Right forelimb (tissue), 1 donor: ENCODE measurements around the gene CCL25.
A peak's percentile ranks its signal among the peaks of the same experiment; 100 is the strongest.

Experiments
- DNase-seq: peaks from one replicate; pipeline ENCODE4 v3.0.0-alpha.2; 2018

The CCL25 gene

DNA sequence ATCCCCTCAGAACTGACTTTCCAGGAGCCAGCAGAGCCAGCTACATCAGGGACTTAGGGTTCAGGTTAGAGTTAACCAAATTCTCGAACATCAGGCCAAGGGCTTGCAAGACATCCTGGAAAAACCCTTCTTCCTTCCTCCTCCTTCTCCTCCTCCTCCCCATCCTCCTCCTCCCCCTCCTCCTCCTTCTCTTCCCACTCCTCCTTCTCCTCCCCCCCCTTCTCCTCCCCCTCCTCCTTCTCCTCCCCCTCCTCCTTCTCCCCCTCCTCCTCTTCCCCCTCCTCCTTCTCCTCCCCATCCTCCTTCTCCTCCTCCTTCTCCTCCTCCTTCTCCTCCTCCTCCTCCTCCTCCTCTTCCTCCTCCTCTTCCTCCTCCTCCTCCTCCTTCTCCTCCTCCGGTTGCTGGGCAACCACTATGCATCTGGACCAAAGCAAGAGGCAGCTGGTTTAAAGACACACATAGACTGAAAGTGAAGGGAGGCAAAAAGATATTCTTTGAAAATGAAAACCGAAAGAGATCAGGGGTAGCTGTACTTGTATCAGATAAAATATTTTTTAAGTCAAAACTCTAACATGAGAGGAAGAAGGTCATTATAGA lies 5.9 kb upstream of the CCL25 start:
- DNase-seq, result no peak

DNA sequence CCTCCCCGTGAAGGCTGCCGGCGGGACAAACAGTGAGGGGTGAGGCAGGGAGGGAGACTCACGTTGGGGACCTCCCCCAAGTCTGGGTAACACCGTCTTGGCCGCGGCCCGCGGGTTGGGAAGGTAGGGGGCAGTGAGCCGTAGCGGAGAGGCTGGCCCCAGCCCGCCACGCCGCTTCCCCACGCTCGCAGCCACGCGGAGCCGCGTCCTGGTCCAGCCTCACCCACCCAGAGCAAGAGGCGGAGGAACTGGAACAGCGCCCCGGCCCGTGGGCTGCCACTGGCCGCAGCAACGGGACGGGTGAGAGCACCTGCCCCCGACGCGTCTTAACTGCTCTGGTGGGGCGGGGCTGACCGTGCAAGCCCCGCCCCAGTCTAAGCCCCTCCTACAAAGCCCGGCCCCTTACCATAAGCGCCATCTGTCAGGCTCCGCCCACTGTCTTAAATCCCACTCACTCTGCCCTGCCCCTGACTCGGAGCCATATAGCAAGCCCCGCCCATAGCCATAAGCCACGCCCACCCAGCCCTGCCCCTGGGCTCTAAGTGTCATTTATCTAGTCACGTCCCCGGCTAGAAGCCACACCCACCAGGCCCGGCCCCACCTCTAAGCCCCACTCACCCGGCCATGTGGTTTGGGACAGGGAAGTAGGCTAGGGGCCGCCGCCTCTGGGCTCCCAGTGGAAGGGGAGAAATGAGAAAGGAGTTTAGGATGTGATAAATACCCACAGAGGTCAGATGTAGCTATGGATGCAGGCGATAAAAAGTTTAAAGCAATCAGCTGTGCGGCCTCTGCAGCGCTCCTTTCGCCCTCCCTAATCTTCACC lies 2.1 kb upstream of the CCL25 start:
- DNase-seq, result peak; percentile 84

DNA sequence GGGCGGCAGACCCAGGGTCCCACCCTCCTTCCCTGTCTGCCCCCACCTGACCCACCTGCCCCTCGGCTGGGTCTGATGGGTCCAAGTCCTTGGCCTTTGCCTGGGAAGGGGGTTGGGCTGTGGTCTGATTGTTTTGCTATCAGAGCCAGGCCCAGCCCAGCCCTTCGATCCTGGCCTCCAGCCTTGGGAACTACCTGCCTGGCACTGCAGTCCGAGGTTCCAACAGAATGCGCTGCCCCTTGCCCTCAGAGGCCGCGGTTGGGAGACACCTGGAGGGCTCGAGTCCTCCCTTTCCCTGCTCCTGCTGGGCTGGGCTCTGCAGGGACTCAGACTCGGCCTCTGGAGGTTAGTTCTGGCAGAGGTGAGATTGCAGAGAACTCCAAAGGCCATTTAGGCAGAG lies 1.6 kb downstream of the CCL25 start:
- no peak for DNase-seq

DNA sequence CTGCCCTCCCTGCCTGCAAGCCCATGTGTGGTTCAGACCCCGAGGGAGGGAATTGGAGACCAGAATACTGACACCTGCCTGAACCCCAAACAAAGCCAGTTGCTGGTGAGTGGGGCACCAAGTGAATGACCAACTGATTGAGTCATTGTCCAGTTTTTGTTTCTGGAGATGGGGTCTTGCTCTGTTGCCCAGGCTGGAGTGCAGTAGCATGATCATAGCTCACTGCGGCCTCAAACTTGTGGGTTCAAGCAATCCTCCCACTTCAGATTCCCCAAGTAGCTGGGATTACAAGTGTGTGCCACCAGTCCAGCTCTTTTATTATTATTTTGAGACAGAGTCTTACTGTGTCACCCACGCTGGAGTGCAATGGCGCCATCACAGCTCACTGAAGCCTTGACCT lies 4.0 kb downstream of the CCL25 start:
- no peak for DNase-seq

DNA sequence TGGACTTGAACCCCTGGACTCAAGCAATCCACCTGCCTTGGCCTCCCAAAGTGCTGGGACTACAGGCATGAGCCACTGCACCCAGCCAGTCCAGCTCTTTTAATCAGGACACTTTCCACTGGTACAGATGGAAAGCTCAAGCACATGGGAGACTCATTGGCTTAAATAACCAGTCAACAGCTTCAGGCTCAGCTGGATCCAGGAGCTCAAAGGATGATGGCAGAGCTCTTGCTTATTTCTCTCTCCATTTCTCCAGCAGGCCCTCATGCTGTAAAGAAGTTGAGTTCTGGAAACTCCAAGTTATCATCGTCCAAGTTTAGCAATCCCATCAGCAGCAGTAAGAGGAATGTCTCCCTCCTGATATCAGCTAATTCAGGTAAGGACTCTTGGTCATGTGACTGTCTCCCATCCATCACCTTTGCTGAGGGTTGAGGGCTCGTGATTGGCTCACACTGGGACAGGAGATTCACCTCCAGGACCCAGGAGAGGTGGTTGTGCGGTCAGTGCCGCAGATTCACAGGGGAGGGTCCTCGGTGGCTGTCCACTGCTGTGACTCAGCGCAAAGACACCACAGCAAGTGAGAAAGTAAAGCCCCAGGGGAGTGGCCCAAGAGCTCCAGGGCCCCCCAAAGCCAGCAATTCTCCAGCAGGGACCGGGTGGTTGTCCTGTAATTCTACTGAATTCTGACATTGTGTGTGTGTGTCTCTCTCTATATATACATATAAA lies 5.1 kb downstream of the CCL25 start:
- DNase-seq, result no peak

DNA sequence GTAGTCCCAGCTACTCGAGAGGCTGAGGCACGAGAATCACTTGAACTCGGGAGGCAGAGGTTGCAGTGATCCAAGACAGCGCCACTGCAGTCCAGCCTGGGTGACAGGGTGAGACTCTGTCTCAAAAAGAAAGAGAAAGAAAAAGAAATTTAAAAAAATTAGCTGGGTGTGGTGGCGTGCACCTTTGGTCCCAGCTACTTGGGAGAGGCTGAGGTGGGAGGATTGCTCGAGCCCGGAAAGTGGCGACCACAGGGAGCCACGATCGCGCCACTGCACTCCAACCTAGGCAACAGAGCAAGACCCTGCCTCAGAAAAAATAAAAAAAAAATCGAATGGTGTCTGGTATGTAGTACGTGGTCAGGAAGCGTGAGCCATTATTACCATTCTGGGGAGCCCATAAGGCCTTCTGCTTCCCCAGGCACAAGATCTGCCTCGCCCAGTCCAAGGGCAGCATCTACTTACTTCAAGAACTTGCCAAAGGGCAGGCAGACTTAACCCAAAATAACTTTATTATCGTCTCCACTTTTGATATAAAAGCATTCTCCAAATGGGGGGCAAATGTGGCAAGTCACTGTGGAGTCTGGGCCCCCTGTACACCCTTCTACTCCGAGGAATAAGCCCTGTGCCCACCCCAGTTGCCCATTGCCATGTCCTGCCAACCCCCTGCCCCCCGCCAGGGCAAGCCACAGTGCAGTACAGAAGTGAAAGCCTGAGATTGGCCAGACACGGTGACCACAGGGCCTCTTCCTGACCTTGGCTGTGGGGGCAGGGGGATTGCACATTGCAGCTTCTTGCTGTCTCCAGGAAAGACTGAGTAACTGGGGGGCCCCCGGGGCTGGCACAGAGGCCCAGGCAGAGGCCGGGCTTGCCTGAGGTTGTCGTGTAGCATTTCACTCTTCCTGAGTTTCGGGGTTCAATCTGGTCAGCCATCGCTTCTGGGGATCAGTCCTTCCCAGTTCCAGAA lies 12.6 kb downstream of the CCL25 start:
- no peak for DNase-seq

DNA sequence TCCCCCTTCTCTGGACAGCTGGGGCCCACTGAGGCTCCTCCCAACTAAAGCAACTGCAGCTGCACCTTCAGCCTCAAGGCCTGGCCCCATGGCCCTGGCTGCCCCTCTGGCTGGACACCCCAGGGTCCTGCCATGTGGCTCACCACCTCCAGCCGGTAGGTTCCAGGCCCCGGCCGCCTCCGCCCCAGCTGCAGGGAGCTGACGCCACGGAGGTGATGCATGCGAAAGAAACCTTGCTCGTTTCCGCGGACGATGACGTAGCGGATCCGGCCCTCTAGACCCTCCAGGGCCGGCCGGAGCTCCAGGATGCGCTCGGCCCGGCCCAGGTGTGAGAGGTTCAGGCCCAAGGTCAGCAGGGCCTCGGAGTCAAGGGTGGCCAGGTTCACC lies 13.3 kb downstream of the CCL25 start:
- DNase-seq, result no peak

DNA sequence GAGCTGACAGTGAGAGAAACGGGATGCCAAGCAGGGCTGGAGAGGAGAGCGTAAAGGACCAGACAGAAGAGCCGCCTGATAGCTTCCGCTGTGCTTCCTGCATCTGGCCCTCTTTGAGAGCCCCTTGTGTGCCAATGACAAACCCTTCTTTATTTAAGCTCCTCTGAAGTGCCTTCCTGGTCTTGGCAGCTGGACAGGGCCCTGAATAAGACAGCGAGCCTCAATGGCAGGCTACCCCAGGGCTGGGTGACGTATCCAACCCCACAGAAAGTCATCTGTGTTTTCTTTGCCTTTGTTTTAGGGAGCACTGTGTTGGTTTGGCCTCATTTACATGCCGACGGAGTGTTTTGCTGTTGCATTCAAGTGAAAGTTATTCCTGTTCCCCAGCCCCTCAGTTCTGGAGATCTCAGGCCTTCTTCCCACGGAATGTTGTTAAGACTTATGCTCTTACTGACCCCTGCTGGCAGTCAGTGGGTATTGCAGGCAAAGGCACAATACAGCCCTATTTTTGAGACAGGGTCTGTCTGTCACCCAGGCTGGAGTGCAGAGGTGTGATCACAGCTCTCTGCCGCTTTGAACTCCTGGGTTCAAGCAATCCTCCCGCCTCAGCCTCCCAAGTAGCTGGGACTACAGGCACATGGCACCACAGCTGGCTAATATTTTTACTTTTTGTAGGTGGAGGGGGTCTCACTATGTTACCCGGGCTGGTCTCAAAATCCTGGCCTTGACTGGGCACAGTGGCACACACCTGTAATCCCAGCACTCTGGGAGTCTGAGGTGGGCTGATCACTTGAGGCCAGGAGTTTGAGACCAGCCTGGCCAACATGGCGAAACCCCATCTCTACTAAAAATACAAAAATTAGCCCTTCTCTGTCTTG lies 16.8 kb downstream of the CCL25 start:
- DNase-seq, result no peak

DNA sequence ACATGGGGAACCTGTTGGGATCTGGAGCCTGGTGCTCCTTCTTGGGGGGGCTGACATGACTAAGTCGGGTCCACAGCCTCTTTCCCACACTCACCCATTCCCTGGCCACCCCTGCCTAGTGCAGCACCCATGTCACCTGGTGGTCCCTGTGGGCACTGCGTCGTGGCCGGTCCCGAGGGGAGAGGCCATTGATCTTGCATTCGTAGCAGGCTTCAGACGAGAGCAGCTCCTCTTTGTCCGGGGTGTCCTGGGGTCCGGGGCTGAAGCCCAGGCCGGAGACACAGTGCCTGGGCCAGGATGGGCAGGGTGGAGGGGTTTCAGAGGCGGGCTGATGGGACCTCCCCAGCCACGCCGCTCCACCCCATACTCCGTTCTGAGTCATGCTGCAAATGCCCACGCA lies 19.4 kb downstream of the CCL25 start:
- no peak for DNase-seq

DNA sequence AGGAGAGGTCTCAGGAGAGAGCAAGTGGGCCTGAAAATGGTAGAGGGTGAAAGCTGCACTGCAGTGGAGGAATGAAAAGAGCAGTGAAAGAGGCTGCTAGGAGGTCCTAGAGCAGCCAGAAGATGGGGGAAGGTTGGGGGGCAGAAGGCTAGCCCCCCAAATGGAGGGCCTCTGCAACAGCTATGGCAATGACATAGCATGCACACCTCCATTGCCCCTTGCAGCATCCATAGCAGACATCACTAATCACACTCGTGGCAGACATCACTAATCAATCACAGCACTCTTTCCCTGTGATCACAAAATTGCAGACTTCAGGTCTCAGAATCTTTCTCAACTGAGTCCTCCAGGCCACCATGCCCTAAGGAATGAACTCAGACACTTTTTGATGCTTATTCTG lies 21.9 kb downstream of the CCL25 start:
- DNase-seq, result no peak

DNA sequence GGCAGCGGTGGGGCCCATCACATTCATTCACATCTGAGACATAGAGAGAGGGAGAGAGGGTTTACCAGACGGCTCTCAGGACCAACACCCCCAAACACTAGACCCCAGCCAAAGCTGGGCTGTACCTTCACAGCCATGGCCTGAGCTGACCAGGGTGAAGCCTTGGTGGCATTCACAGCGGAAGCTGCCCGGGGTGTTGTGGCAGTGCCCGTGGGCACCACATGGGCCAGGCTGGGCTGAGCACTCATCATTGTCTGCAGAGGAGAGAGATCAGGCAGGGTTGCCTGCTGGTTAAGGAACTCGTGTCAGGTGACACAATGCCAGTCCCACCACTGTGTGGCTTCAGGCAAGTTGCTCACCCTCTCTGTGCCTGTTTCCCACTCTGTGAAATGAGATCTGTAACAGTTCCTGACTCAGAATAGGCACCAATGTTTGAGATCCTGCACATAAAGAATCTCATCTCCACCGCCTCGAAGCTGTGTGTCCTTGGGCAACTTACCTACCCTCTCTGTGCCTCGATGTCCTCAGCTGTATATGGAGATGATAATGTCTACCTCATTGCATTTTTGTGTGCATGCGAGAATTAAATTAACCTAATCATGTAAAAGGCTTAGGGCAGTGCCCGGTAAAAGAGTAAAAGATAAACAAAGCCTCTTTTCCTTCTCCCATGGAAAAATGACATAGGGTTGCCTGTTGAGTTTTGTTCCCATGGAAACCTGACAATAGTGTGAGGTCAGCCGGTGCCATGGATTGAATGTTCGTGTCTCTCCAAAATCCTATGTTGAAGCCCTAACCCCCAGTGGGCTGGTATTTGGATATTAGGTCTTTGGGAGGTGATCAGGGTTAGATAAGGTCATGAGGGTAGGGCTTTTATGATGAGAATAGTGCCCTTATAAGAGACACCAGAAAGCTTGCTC lies 22.9 kb downstream of the CCL25 start:
- no peak for DNase-seq

DNA sequence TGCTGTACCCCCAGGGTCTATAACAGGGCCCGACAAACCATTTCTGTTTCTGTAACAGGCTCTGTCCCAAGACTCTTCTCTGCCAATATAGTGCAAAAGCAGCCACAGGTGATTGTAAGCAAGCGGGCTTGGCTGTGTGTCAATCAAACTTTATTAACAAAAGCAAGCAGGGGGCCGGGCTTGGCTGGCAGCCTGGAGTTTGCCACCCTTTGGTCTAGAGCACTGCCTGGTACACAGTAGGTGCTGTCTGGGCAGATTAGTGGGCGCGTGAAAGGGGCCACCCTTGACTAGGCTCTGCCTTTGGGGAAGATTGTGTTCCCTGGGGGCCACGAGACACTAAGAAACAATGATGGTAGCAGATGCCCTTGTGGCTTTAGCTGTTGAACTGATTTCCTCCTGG lies 27.4 kb downstream of the CCL25 start:
- no peak for DNase-seq

DNA sequence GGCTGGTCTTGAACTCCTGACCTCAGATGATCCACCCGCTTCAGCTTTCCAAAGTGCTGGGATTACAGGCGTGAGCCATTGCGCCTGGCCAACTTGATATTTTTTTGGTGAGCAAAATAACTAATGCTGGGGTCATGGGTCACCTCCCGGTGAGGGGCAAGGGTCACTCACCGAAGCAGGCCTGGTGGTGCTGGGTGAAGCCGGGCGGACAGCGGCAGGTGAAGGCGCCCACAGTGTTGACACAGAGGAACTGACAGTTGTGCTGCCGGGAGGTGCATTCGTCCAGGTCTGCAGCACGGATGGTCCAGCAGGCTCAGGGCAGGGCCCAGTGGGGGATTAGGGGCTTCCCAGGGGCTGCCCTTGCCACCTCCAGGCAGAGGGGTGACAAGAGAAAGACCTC lies 28.3 kb downstream of the CCL25 start:
- no peak for DNase-seq

DNA sequence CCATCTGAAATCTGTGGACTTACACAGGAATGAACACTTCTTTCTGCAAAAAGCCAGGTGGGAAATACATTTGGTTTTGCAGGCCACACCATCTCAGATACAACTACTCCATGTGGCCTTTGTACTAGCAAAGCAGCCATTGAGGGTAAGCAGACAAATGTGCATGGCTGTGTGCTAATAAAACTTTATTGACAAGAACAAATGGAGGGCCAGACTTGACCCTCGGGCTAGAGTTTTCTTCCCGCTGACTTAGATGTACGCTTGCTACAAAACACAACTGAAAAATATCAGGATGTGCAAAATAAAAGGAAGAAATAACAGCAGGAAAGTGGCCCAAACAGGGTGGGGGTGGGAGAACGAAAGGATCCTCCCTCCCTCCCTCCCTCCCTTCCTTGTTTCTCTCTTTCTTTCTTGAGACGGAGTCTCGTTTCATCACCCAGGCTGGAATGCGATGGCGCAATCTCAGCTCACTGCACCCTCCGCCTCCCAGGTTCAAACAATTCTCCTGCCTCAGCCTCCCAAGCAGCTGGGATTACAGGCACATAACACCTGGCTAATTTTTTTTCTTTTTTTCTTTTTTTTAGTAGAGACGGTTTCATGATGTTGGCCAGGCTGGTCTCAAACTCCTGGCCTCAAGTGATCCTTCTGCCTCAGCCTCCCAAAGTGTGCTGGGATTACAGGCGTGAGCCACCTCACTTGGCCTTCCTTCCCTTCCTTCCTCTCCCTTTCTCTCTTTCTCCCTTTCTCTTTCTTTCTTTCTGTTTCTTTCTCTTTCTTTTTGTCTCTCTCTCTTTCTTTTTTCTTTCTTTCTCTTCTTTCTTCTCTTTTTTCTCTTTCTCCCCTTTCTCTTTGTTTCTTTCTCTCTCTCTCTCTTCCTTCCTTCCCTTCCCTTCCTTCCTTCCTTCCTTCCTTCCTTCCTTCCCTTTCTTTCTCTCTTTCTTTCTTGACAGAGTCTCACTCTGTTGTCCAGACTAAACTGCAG lies 29.3 kb downstream of the CCL25 start:
- DNase-seq, result no peak

DNA sequence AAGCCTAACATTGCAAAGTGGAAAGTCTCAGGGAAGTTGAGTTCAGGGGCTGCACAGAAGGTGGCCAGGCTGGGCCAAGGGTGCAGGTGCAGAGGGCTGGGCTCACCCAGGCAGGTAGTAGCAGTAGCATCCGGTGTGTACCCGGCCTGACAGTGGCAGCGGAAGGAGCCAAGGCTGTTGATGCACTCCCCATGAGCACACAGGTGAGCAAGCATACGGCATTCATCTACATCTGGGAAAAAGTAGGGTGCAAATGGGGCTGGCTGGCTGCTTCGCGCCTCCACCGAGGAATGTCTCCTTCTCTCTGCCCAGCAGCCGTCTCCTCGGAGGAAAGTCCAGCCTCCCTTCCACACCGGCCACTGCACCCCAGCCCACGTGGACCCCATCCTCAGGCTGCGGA lies 30.6 kb downstream of the CCL25 start:
- DNase-seq, result no peak

DNA sequence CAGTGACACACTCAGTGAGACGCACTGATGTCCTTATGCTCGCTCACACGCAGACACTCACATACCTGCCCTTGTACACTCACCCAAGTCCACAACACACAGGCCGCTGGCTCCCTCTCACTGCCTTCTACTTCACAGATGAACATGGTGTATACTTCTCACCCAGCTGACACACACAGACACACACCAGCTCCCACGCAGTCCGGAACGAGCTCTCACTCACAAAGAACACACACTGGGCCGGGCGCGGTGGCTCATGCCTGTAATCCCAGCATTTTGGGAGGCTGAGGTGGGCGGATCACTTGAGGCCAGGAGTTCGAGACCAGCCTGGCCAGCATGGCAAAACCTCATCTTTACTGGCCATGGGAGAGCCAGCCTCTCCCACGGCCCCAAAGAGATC lies 31.6 kb downstream of the CCL25 start:
- no peak for DNase-seq

DNA sequence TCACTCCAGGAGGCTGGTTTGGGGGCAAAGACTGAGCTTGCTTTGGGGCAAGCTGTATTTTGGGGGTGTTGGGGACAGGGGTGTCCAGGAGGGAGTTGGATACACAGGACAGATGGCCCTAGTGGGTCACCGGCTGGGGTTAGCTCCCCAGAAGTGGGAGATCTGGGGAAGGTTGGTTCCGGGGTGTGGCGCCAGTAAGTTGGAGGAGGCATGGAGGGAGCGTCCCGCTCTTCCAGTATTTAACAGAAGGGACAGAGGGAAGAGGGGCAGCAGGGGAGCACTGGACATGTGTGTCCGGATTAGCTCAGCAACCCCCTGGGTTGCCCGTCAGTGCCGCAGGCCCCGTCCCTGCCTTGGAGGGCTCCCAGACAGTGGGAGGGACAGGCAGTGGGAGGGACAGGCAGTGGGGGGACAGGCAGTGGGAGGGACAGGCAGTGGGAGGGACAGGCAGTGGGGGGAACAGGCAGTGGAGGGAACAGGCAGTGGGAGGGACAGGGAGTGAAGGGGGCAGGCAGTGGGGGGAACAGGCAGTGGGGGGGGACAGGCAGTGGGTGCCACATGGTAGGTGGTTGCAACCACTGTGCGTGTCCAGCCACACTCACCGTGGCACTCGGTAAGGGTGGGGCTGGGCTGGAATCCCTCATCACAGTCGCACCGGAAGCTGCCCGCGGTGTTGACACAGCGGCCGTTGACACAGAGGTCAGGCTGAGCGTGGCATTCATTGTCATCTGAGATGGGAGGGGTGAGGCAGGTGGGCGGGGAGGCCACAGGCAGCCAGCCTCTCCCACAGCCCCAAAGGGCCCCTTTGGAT lies 33.2 kb downstream of the CCL25 start:
- no peak for DNase-seq

DNA sequence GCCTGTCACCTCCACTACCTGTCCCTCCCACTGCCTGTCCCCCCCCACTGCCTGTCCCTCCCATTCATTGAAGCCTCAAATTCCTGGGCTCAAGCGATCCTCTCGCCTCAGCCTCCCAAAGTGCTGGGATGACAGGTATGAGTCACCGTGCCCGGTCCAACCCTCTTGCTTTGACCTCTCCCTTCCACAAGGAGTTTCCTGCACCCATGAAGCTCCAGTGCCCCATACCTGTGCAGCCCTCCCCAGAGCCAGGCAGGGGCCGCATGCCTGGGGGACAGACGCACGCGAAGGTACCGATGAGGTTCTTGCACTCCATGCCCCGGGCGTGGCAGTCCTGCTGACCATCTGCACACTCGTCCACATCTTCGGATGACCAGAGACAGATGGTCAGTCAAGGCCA lies 34.3 kb downstream of the CCL25 start:
- no peak for DNase-seq

DNA sequence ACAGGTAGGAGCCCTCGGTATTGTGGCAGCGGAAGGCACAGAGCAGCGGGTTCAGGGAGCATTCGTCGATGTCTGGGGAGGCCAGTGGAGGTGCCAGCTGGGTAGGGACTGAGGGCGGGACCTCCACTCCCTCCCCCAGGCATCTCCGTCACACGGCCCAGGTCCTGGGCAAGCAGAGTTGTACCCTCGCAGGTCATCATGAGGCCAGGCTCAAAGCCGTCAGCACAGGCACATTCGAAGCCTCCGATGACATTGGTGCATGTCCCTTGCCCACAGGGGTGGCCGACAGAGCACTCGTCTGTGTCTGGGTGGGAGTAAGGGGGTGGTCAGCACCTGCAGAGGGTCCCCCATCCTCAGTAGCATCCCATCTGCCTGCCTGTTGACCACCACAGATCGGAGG lies 35.3 kb downstream of the CCL25 start:
- DNase-seq, result no peak
